Activated T-cell treated with anti-CD3 and anti-CD28 coated beads, Interleukin-2, amount 50 U/mL, for 24 hours (primary cell): Measurements from ENCODE around the gene IFIT2.
"Not testable (repeated sequence)": the region's sequence is repeated elsewhere in the genome, so short reads cannot be mapped to it uniquely, and the experiment has no call there.

Source experiments
- DNase-seq: peaks from one replicate; pipeline ENCODE4 v3.0.0-alpha.2; 2020
- H3K27ac Mint-ChIP-seq: 2 replicates; pipeline ENCODE4 v1.8.0; 2020; ENCODE audit warnings: mild to moderate bottlenecking, mixed read lengths
- H3K27me3 Mint-ChIP-seq: 2 replicates; pipeline ENCODE4 v1.8.0; 2020; ENCODE audit warnings: mixed read lengths
- H3K36me3 Mint-ChIP-seq: 2 replicates; pipeline ENCODE4 v1.8.0; 2020; ENCODE audit warnings: low read depth, mixed read lengths
- H3K4me1 Mint-ChIP-seq: 2 replicates; pipeline ENCODE4 v1.8.0; 2020; ENCODE audit warnings: low read depth, mixed read lengths
- H3K4me3 Mint-ChIP-seq: 2 replicates; pipeline ENCODE4 v1.8.0; 2020; ENCODE audit warnings: mild to moderate bottlenecking, moderate library complexity, mixed read lengths
- H3K9me3 Mint-ChIP-seq: 2 replicates; pipeline ENCODE4 v1.8.0; 2020; ENCODE audit warnings: mixed read lengths

Gene IFIT2

DNA sequence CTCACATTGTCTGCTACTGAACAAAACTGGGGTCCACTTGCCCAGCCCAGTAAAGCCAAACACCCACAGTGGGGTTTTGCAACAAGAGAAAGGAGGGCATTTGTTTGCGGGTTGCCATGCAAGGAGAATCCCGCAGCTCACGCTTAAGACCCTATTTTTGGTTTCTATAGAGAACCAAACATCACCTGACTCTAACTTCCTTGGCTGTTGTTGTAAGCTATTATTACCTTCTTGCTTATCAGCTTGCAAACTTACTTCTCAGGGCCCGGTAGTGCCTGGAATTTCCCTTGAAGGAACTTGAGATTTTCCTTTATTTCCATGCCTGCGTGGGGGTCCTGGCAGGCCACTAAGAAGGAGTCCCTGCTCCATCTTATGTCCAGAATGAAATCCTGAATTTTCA, 46.6 kb downstream of the IFIT2 start:
- no peak for DNase-seq
- peaks cover 3% of the 10 kb centered on the region for H3K9me3 Mint-ChIP-seq
- H3K27me3 Mint-ChIP-seq, result peaks cover 34% of the 10 kb centered on the region
- H3K36me3 Mint-ChIP-seq, result no peaks in the 10 kb centered on the region
- peaks cover 30% of the 10 kb centered on the region for H3K4me1 Mint-ChIP-seq
- no peak overlapping the region for H3K4me3 Mint-ChIP-seq
- no peak overlapping the region for H3K27ac Mint-ChIP-seq

DNA sequence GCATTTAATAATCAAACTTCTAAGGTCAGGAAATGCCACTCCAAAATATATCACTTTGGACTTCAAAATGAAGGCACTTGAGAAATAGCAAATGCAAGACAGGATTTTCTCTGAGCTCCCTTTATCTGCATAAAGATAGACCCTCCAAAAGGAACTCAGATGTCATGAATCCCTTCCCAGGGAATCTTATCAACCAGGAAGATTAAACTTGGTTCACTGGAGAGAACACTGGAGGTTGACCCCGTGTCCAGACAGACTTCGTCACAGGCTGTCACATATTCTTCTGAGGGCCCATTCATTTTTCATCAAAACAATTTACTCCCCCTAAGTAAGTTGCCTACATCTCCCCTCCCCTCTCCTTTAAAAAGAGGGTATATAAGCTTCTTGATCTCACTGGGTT, 47.1 kb downstream of the IFIT2 start:
- peaks cover 34% of the 10 kb centered on the region for H3K27me3 Mint-ChIP-seq
- H3K9me3 Mint-ChIP-seq, result peaks cover 3% of the 10 kb centered on the region
- H3K36me3 Mint-ChIP-seq, result no peaks in the 10 kb centered on the region
- peaks cover 30% of the 10 kb centered on the region for H3K4me1 Mint-ChIP-seq
- no peak for DNase-seq
- H3K4me3 Mint-ChIP-seq, result no peak overlapping the region
- no peak overlapping the region for H3K27ac Mint-ChIP-seq

DNA sequence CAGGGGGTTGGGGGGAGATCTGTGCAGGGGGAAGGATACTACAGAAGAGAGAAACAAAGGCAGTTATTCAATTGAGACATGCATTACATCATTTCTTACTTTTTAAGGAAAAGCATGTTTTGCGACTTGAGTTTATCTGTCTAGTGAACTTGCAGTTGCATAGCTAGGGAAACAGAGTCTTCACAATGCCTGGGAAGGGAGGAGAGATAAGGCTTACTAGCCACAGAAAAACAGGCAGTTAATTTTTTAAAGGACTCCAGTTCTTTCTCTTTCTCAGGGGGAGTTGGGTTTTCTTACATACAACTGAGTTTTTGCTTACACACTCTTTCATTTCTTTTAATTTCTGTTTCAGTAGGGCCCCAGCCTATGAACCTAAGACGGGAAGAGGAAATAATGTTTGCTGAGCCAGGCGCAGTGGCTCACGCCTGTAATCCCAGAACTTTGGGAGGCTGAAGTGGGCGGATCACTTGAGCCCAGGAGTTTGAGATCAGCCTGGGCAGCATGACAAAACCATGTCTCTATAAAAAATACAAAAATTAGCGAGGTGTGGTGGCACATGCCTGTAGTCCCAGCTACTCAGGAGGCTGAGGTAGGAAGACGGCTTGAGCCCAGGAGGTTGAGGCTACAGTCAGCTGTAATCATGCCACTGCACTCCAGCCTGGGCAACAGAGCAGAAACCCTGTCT, 48.9 kb downstream of the IFIT2 start:
- Mint-ChIP-seq H3K4me1 (peaks cover 30% of the 10 kb centered on the region), H3K27me3 (peaks cover 30% of the 10 kb centered on the region)
- not testable (repeated sequence) for DNase-seq, H3K27ac Mint-ChIP-seq, H3K36me3 Mint-ChIP-seq, H3K9me3 Mint-ChIP-seq, H3K4me3 Mint-ChIP-seq

DNA sequence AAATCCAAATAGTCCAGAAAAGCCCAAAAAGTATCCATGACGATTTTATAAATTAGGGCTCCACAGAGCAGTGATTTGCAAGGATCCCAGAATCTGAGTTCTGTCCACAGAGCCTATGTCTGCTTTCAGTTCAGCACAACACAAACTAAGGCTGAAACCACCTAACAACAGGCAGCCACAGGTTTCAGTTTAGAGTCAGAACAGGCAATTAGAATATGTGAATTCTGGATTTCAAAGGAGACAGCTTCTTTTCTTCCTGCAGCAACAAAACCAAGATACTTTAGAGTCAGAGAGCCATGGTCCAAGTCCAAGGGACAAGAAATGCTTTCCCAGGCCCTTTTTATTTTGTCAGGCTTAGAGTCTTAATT, 49.5 kb downstream of the IFIT2 start:
- H3K27ac Mint-ChIP-seq, result no peak overlapping the region
- peaks cover 29% of the 10 kb centered on the region for H3K27me3 Mint-ChIP-seq
- no peak for DNase-seq
- H3K4me3 Mint-ChIP-seq, result no peak overlapping the region
- H3K36me3 Mint-ChIP-seq, result no peaks in the 10 kb centered on the region
- H3K9me3 Mint-ChIP-seq, result peaks cover 3% of the 10 kb centered on the region
- peaks cover 32% of the 10 kb centered on the region for H3K4me1 Mint-ChIP-seq

DNA sequence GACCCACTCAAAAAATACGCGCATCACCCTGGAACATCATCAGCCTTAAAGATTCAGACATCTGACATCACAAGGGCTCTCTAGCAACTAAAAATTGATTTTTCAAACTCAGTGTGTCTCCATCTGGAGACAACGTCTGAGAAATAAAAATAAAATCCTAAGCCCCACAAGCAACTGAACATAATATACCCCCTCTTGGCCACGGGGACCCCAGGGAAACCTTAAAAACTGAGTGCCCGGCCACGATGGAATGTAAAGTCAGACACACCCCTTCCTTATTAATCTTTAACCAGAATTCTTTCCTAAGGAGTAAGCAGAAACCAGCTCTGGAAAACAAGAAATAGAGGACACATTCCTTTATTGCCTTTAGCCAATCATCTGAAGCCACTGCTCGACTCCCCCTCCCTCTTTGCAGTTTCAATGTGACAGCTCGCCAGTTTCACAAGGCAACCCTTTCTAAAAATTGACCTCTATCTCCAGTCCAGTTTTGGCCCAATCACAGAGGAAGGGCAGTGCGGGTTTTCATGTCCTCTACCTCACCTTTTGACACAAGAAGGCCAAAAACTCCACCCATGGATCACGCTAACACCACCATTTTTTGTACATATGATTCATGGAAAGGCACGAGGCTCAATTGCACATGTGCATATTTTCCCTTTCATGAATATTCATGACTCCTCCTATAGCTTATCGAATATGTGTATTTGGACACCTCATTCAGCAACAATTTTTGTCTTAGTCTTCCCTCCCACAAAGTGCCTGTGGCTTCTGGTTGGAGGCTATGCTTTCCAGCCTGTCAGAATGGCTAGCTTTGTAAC, 50.1 kb downstream of the IFIT2 start:
- DNase-seq, result no peak
- H3K27ac Mint-ChIP-seq, result no peak overlapping the region
- H3K4me3 Mint-ChIP-seq, result no peak overlapping the region
- no peaks in the 10 kb centered on the region for H3K36me3 Mint-ChIP-seq
- peaks cover 3% of the 10 kb centered on the region for H3K9me3 Mint-ChIP-seq
- peaks cover 27% of the 10 kb centered on the region for H3K27me3 Mint-ChIP-seq
- H3K4me1 Mint-ChIP-seq, result peaks cover 29% of the 10 kb centered on the region

DNA sequence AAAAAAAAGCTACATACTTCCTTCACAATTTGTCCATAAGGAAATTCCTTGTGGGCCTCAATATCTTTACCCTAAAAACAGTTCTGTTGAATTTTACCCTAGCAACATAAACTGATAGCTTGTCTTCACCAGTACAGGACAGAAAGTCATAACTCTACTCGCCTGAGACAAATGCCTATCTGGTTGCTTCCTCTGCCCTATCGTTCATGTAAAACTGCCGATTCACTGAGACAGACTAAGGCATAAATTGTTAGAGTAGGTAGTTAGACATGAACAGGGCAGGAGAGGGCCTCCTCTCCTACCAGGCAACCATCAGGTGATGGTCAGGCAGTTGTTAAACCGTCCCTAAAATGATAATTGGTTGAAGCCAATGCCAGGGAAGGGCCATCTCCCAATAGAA, 51.0 kb downstream of the IFIT2 start:
- no peak for DNase-seq
- Mint-ChIP-seq H3K36me3 (no peaks in the 10 kb centered on the region), H3K4me1 (peaks cover 25% of the 10 kb centered on the region), H3K9me3 (peaks cover 3% of the 10 kb centered on the region), H3K27me3 (peaks cover 24% of the 10 kb centered on the region), H3K4me3 (no peak overlapping the region), H3K27ac (no peak overlapping the region)

DNA sequence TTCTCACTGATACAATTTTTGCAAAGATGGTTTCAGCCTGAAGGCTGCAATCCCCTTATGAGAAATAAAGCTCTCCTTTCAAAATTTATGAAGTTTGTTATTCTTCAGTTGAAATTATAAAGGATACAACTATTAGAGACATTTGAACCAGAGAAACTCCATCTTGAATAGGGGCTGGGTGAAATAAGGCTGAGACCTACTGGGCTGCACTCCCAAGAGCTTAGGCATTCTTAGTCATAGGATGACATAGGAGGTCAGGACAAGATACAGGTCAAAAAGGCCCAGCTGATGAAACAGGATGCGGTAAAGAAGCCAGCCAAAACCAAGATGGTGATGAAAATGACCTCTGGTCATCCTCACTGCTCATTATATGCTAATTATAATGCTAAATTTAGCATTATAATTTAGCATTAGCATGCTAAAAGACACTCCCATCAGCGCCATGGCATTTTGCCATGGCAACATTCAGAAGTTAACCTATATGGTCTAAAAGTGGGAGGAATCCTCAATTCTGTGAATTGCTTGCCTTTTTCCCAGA, 53.6 kb downstream of the IFIT2 start:
- H3K4me3 Mint-ChIP-seq, result no peak overlapping the region
- H3K27me3 Mint-ChIP-seq, result peaks cover 18% of the 10 kb centered on the region
- no peaks in the 10 kb centered on the region for H3K36me3 Mint-ChIP-seq
- no peak overlapping the region for H3K27ac Mint-ChIP-seq
- H3K4me1 Mint-ChIP-seq, result peaks cover 19% of the 10 kb centered on the region
- H3K9me3 Mint-ChIP-seq, result peaks cover 3% of the 10 kb centered on the region
- no peak for DNase-seq

DNA sequence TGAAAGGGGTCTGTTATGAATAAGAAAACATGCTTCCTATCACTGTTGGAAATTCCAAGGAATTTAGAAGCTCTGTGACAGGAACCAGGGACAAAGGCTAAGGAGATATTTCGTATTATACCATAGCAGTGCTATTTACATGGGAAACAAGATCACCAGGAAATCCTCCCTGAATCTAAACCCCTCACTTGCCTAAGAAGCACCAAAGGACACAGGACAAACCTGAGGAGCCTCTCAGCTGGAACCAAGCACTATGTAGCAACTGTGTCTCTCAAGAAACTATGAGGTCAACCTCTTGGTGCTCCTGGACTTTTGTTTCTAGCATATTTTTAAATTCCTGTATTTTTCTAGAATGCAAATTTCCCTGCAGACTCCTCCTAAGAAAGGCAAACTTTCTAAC, 55.2 kb downstream of the IFIT2 start:
- Mint-ChIP-seq H3K36me3 (no peaks in the 10 kb centered on the region), H3K27ac (no peak overlapping the region)

DNA sequence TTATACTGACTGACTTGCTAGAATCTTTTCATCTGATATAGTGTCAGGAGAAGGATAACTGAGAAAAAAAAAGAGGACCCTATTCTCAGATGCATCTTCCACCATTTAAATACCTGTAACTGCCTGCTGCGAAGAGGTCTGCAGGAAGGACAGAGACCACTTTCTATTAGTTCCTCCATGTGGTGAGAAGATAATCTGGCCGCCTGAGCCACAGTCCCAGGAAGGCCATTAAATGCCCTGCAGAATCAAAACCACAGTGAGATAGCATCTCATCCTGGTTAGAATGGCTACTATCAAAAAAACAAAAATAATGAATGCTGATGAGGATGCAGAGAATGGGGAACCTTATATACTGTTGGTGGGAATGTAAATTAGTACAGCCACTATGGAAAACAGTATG, 56.1 kb downstream of the IFIT2 start:
- peaks cover 1% of the 10 kb centered on the region for H3K4me1 Mint-ChIP-seq
- peaks cover 11% of the 10 kb centered on the region for H3K27me3 Mint-ChIP-seq
- H3K27ac Mint-ChIP-seq, result no peak overlapping the region
- peaks cover 3% of the 10 kb centered on the region for H3K9me3 Mint-ChIP-seq
- DNase-seq, result no peak
- H3K36me3 Mint-ChIP-seq, result no peaks in the 10 kb centered on the region
- H3K4me3 Mint-ChIP-seq, result no peak overlapping the region

More for the DNA sequence above, 55.2 kb downstream of the IFIT2 start:
- Mint-ChIP-seq H3K4me1 (peaks cover 4% of the 10 kb centered on the region), H3K4me3 (no peak overlapping the region), H3K27me3 (peaks cover 14% of the 10 kb centered on the region), H3K9me3 (peaks cover 3% of the 10 kb centered on the region)
- no peak for DNase-seq
